CD4-positive, alpha-beta T cell treated with Interferon alpha-2 for 1 hour (primary cell): ENCODE measurements around the gene CRYGN.

Source experiments
- DNase-seq, 2 donors: peaks; one replicate each; pipeline ENCODE4 v3.0.0-alpha.2; 2020 to 2022

CRYGN gene

GRCh38 chr7:151459726-151460473 is 20.0 kb upstream of the CRYGN start:
- no peak for DNase-seq

- no peak for DNase-seq
Observed at GRCh38 chr7:151457534-151457933, 17.6 kb upstream of the CRYGN start.

GRCh38 chr7:151456782-151457181 is 16.8 kb upstream of the CRYGN start:
- no peak for DNase-seq

DNA sequence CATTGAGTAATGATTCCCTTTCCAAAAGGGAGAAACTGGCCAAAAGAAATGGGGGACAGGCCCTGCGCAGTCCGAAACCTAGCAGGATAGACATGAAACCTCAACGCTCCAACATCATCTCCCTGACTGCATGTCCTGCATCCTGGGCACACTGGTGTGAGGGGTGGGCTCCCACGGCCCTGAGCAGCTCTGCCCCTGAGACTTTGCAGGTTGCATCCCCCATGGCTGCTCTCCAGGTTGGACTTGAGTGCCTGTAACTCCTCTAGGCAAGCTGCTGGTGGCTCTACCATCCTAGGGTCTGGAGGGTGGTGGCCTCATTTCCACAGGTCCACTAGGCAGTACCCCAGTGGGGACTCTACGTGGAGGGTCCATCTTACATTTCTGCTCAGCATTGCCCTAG is 16.3 kb upstream of the CRYGN start:
- no peak for DNase-seq

GRCh38 chr7:151455690-151456089 is 15.7 kb upstream of the CRYGN start:
- DNase-seq, result no peak

DNA sequence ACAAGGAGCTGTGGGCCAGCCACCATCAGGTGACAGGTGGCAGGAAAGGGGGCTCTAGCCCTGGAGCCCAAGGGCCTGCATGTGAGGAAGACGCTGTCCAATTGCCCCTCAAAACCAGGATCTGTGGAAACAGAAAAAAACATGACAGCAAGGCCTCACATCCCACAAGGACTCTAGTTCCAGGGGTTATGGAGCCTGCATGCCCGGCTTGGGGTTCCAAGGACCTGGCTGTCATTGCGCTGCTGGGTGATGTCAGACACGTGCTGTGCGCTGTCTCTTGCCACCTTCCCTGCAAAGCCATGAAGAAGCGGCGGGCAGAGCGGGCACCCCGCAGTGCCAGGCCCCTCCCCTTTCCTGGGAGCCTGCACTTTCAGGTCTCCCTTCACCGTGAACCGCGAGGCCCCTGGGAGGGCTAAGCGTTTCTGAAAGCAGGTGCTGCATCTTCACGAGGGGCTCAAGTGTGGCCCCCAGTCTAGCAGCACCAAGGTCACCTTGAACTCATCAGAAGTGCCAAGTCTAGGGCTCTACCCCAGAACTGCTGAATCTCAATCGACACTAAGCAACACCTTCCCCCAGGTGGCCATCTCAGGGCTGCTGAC is 15.1 kb upstream of the CRYGN start:
- DNase-seq, result no peak

- no peak for DNase-seq
Observed at GRCh38 chr7:151454305-151454704, 14.4 kb upstream of the CRYGN start.

DNA sequence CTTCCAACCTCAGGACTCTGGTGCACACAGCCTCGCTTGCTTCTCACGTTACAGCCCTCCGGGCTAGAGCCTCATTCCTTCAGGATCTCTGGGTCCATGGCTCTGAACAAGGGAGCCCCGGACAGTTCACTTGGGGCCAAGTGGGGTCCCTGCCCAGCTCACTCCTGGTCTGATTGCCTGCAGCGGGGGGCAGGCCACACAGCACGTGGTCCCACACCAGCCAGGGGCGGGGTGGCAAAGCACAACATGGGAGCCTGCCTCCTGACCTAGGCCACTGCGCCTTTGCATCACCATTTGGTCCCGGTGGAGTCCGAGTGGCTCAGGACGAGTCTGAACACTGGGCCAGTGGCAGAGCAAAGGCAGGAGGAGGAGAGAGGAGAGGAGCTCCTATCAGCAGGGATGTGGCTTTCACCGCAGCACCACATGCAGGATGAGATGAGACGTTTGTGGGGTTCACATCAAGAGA is 13.4 kb upstream of the CRYGN start:
- DNase-seq, result no peak

DNA sequence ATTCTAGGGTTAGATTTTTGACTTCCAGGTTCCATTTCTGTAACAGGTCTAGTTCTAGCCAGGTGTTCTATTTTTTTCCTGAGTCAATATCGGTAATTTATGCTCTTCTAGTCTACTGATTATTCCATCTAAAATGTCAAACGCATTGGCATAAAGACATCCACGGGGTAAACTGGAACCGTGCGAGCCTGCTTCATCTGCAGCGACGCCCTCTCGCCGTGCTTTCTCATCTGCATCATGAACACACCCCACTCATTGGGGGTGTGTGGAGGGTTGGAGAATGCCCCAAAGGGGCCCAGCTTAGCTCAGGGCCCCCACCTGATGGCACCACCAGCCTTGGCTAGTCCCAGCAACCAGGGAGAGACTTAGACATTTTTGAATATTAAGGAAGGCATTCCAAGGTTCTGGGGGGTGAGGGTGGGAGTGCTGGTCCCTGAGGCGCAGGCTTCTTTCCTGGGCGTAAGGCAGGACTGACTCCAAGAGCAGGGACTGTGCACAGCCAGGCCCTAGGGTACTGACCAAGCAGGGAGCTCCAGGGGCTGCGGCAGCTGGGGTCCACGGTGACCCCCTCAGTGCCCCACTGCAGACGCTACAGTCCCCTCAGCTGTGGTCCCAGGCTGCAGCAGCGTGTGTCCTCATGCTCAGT is 12.9 kb upstream of the CRYGN start:
- no peak for DNase-seq

- no peak for DNase-seq
Observed at GRCh38 chr7:151451626-151452571, 12.0 kb upstream of the CRYGN start.

DNA sequence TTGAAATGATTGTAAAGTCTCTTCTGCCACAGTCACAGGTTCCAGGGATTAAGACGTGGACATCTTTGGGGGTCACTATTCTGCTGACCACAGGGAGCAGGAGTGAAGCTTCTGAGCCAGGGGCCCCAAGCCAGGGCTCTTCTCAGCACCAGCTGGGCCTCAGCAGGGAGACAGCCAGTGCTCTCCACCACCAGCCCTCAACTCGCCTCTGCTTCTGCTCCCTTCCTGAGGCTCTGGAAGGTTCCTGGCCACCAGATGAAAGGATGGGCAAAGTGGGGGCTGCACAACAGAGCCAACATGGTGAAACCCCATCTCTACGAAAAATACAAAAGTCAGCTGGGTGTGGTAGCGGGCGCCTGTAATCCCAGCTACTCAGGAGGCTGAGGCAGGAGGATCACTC is 11.2 kb upstream of the CRYGN start:
- no peak for DNase-seq

DNA sequence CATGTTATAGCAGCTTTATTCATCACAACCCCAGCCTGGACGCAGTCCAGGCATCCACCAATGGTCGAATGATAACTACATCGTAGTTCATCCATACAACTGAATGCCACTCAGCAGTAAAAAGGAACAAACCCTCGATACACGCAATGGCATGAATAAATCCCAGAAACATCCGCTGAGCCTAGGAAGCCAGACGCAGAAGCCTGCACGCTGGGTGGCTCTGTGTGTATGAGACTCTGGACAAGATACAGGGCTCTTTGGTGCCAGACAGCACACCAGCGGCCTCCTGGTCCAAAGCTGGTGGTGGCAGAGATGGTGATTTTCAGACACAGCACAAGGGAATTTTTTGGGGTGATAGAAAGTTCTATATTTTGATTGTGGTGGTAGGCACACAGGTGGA is 10.0 kb upstream of the CRYGN start:
- DNase-seq, result no peak

DNA sequence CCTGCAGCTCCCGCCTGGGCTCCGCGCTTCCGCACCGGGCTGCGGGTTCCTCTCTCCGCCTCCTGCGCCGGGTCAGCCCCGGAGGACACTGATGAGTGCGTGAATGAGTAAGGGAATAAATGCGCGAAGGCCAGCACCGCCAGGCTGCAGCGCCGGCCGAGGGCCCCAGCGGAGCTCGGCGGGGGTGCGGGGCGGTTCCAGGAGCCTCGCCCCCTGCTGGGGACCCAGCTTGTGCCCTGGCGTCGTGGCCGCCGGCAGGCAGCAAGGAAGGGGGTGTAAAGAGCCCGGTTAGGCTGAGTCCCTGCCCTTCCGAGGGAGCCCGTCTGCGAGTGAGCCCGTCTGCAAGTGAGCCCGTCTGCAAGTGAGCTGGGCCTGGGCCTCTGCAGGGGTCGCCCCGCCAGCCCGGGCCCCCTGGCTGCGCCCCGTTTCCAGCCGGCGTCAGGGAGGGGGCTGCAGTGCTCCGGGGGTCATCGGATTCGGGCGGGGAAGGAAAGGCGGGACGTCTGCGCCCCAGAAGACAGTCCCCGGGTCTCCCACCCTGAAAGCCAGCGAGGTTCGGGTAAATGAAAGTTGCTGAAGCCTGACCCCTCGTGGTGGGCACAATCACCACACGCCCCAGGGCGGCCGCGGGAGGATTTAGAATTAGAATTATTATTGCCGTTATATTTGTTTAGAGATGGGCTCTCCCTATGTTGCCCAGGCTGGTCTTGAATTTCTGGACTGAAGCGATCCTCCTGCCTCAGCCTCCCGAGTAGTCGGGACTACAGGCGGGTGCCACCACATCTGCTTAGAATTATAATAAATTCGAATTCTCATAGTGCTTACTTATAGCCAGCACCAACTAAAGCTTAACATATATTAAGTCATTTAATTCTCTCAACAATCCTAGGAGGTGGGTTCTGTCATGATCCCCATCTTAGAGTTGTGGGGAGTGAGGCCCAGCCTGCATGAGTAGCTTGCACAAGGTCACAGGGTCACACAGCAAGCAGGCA is 8.6 kb upstream of the CRYGN start:
- DNase-seq, result peak; percentile 75 to 82

GRCh38 chr7:151447901-151448260 is 7.9 kb upstream of the CRYGN start:
- no peak for DNase-seq

DNA sequence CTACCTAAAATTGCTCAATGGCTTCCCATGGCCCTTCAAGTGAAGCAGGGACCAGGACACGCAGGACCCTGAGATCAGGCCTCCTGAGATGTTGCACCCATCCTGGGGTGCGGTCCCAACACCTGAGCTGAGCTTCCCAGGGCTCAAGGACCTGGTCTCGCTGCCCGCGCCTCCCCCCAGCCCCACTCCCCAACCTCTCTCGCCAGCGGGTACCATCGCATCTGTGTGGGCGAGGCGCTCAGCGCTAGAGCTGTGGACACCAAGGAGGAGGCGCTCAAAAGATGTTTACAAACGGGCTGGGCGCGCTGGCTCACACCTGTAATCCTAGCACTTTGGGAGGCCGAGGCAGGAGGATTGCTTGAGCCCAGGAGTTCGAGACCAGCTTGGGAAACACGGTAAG is 7.4 kb upstream of the CRYGN start:
- no peak for DNase-seq

DNA sequence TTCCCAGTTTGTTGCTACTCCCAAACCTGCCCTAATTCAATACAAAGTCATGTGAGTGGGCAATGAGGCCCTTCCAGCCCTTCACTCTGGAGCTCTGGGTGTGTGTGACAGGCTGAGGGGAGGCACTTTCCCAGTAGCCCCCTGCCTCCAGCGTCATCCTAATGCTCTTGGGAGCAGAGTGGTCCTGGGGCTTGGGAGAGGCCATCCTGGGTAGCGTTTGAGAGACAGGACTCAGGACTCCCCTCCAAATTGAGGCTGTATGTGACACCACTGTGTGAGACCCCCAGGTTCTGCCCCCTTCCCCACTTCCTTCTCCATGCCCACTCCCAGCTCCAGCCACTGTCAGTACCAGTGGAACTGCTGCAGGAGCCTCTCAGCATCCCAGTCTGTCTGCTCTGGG is 6.5 kb upstream of the CRYGN start:
- no peak for DNase-seq

DNA sequence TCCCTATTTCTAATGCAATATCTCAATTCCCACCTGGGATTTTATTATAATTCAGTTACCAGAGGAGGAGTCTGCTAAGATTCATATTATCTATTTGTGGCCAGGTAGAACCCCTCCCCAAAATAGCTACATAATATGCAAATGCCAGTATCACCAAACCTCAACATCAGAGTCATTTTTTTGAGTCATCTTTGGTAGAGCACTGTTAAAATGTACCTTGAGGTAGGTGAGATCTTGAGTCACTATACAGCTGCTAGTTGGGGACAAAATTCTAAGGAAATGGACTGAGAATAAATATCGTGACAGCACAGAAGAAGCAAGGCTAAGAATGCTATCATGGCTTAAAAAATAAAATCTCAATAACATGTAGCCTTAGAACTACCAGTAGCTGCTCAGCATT is 4.7 kb upstream of the CRYGN start:
- DNase-seq, result no peak

DNA sequence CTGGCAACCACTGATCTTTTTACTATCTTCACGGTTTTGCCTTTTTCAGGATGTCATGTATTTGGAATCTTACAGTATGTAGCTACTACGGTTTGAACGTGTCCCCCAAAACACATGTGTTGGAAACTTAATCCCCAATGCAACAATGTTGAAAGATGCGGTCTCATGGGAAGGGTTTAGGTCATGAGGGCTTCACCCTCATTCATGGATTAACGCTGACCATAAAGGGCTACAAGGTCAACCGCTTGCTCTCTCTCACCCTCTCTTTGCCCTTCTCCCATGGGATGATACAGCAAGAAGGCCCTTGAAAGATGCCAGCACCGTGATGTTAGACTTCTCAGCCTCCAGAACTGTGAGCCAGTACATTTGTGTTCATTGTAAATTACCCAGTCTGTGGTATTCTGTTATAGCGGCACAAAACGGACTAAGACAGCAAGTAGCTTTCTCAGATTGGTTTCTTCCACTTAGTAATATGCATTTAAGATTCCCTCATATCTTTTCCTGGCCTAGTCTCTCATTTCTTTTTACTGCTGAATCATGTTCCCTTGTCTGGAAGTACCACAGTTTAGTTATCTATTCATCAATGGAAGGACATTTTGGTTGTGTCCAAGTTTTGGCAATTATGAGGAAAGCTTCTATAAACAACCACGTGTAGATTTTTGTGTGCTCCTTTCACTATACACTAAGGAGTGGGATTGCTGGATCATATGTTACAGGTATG is 3.0 kb upstream of the CRYGN start:
- no peak for DNase-seq

DNA sequence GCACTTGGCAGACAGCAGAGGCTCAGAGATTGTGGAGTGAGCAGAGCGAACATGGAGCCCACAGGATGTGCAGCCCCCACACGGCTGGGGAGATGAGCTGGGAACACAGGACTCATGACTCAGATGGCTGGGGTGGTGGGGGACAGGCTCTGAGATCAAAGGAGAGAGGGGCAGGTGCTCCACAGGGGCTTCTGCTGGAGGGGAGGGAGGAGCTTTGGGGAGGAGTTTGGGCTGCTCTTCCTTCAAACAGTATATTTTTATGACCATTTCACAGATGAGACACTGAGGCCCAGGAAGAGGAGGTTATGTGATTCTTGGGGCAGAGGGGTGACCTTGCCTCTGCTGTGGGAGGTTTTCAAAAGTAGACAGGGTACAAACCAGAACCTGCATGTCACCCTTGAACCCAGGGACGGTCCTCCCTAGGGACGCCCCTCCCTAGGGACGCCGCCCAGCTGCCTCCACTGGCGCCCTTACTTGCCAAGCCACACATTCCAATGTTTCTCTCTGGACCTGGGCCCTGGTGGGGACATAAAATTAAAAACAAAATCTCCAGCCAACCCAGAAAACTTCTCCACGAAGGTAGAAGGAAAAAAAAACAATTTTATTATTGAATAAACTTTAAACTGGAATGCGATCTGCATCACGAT is 981 bp upstream of the CRYGN start:
- no peak for DNase-seq

GRCh38 chr7:151438864-151439601 is 908 bp downstream of the CRYGN start:
- DNase-seq, result no peak
